HepG2 (cell line): ENCODE data around the gene CFAP300. TPM values are rescaled to one million over a fixed set of nuclear protein-coding genes. Genes with fewer than 3 reads are reported as not detected.

Experiments used
- HDAC6 ChIP-seq: fragments of 200-600 bp; sonication (generic); IDR thresholded peaks from 2 replicates; pipeline ENCODE4 v1.7.0; 2017; ENCODE audit warnings: mild to moderate bottlenecking, antibody characterized with exemption, low read length, low read depth
- IRF9 ChIP-seq: sonication (generic); formaldehyde crosslinking; IDR thresholded peaks from 2 replicates; pipeline ENCODE4 v1.8.0; 2022; ENCODE audit warnings: missing genetic modification reagents, mild to moderate bottlenecking, borderline replicate concordance
- KDM3A ChIP-seq: IDR thresholded peaks from 2 replicates; pipeline ENCODE4 v1.6.1; 2018; ENCODE audit warnings: low read depth, missing compliant biosample characterization
- NCOA2 ChIP-seq: sonication (generic); formaldehyde crosslinking; IDR thresholded peaks from 2 replicates; pipeline ENCODE4 v1.8.0; 2022; ENCODE audit warnings: inconsistent platforms
- NFE2 ChIP-seq: sonication (generic); formaldehyde crosslinking; IDR thresholded peaks from 2 replicates; pipeline ENCODE4 v1.4.0; 2020; ENCODE audit warnings: missing genetic modification reagents
- POLR2AphosphoS5 ChIP-seq: IDR thresholded peaks from 2 replicates; pipeline ENCODE4 v1.6.1; 2012; ENCODE audit warnings: low read depth, low read length
- RERE ChIP-seq: IDR thresholded peaks from 2 replicates; pipeline ENCODE4 v1.6.1; 2016; ENCODE audit warnings: low read depth, missing genetic modification reagents, missing compliant biosample characterization
- SMAD3 ChIP-seq: sonication (generic); formaldehyde crosslinking; IDR thresholded peaks from 2 replicates; pipeline ENCODE4 v1.4.0; 2020; ENCODE audit warnings: missing genetic modification reagents
- SUZ12 ChIP-seq: fragments of 150-350 bp; IDR thresholded peaks from 2 replicates; pipeline ENCODE4 v1.6.1; 2014; ENCODE audit warnings: low read depth, low read length
- ZBTB7B ChIP-seq: sonication (generic); formaldehyde crosslinking; IDR thresholded peaks from 2 replicates; pipeline ENCODE4 v1.4.0; 2020; ENCODE audit warnings: missing genetic modification reagents
- ZFX ChIP-seq: sonication (generic); formaldehyde crosslinking; IDR thresholded peaks from 2 replicates; pipeline ENCODE4 v1.4.0; 2020; ENCODE audit warnings: mild to moderate bottlenecking, low read depth, missing genetic modification reagents, moderate library complexity
- ZNF326 ChIP-seq: sonication (generic); formaldehyde crosslinking; IDR thresholded peaks from 2 replicates; pipeline ENCODE4 v1.4.0; 2020; ENCODE audit warnings: missing genetic modification reagents, borderline replicate concordance
- ZNF354B ChIP-seq: sonication (generic); formaldehyde crosslinking; IDR thresholded peaks from 2 replicates; pipeline ENCODE4 v1.8.0; 2022; ENCODE audit warnings: mild to moderate bottlenecking, missing genetic modification reagents
- ZNF512B ChIP-seq: sonication (generic); formaldehyde crosslinking; IDR thresholded peaks from 2 replicates; pipeline ENCODE4 v1.5.1; 2020; ENCODE audit warnings: missing genetic modification reagents, mild to moderate bottlenecking, borderline replicate concordance
- ZNF550 ChIP-seq: sonication (generic); formaldehyde crosslinking; IDR thresholded peaks from 2 replicates; pipeline ENCODE4 v1.4.0; 2020; ENCODE audit warnings: mild to moderate bottlenecking, missing genetic modification reagents, borderline replicate concordance
- ZNF563 ChIP-seq: sonication (generic); formaldehyde crosslinking; IDR thresholded peaks from 2 replicates; pipeline ENCODE4 v1.8.0; 2022; ENCODE audit warnings: mild to moderate bottlenecking, moderate library complexity, missing genetic modification reagents
- ZNF740 ChIP-seq: sonication (generic); formaldehyde crosslinking; IDR thresholded peaks from 2 replicates; pipeline ENCODE4 v1.4.0; 2020; ENCODE audit warnings: missing genetic modification reagents
- ZNF772 ChIP-seq: sonication (generic); formaldehyde crosslinking; IDR thresholded peaks from 2 replicates; pipeline ENCODE4 v1.5.0; 2020; ENCODE audit warnings: mild to moderate bottlenecking, missing genetic modification reagents
- ZNF839 ChIP-seq: sonication (generic); formaldehyde crosslinking; IDR thresholded peaks from 2 replicates; pipeline ENCODE4 v1.4.0; 2020; ENCODE audit warnings: missing genetic modification reagents, mild to moderate bottlenecking, borderline replicate concordance
- ZNF891 ChIP-seq: sonication (generic); formaldehyde crosslinking; IDR thresholded peaks from 2 replicates; pipeline ENCODE4 v1.5.0; 2020; ENCODE audit warnings: mild to moderate bottlenecking, missing genetic modification reagents
- polyA plus RNA-seq, 8 experiments: library from polyadenylated mRNA; depleted of rRNA in 3 of 8; stranded (reverse) in 7 of 8; unstranded in 1 of 8; fragments of >200 nt; fragmentation: Illumina TruSeq in 4 of 8; extraction: Trizol in 4 of 8; gene quantifications; 2 replicates each; pipeline versions ENCODE4 v1.2.1 to v1.2.3, GENCODE V29; 2011 to 2016; ENCODE audit warnings: low read depth in 4 of 8, missing spikeins in 1 of 8, mixed read lengths in 1 of 8; ENCODE audit not compliant: insufficient read depth in 1 of 8
- total RNA-seq, 5 experiments: library from RNA; depleted of rRNA; stranded (reverse); fragments of >200 nt; fragmentation: Illumina TruSeq; extraction: Trizol; gene quantifications; 2 replicates each; pipeline ENCODE4 v1.2.3, GENCODE V29; 2016; ENCODE audit warnings: low read depth in 1 of 5

The CFAP300 gene
- total and polyA plus RNA-seq, 2 of the 13 experiments (the other 11 are each of a cell fraction or from before 2014, with no cell fraction given) = not detected

- TF ChIP-seq IRF9 (peak; percentile 63; the same call in 1 of the 2 replicates), NFE2 (CRISPR knock-in tag) (no peak), KDM3A (no peak), RERE (CRISPR knock-in tag) (no peak), ZNF839 (CRISPR knock-in tag) (no peak), ZNF772 (CRISPR knock-in tag) (peak; percentile 87), ZBTB7B (CRISPR knock-in tag) (peak; percentile 59; the same call in 1 of the 2 replicates), SUZ12 (no peak), ZNF512B (CRISPR knock-in tag) (peak; percentile 23; the same call in 1 of the 2 replicates), HDAC6 (no peak), ZNF326 (CRISPR knock-in tag) (no peak), ZFX (CRISPR knock-in tag) (peak; percentile 86), ZNF550 (CRISPR knock-in tag) (peak; percentile 57; the same call in 1 of the 2 replicates), SMAD3 (CRISPR knock-in tag) (peak; percentile 39; the same call in 1 of the 2 replicates), ZNF740 (CRISPR knock-in tag) (0 out of 2 replicates have a peak, but pooled peaks have one; percentile 58), ZNF891 (CRISPR knock-in tag) (peak; percentile 53), ZNF354B (peak; percentile 83; the same call in 1 of the 2 replicates), POLR2AphosphoS5 (peak; percentile 55; the same call in 1 of the 2 replicates), NCOA2 (CRISPR knock-in tag) (peak; percentile 55; the same call in 1 of the 2 replicates), ZNF563 (CRISPR knock-in tag) (peak; percentile 60; the same call in 1 of the 2 replicates)
Observed at GRCh38 chr11:102109896-102110760, 62.9 kb downstream of the CFAP300 start, which contains the start of gene YAP1 (continued).
